DMS53 (cell line): ENCODE measurements around the gene ZBTB42.

ENCODE experiments used
- DNase-seq: peaks from one replicate; lab custom pipeline; 2025; lab: John Stamatoyannopoulos, UW

ZBTB42 gene

DNA sequence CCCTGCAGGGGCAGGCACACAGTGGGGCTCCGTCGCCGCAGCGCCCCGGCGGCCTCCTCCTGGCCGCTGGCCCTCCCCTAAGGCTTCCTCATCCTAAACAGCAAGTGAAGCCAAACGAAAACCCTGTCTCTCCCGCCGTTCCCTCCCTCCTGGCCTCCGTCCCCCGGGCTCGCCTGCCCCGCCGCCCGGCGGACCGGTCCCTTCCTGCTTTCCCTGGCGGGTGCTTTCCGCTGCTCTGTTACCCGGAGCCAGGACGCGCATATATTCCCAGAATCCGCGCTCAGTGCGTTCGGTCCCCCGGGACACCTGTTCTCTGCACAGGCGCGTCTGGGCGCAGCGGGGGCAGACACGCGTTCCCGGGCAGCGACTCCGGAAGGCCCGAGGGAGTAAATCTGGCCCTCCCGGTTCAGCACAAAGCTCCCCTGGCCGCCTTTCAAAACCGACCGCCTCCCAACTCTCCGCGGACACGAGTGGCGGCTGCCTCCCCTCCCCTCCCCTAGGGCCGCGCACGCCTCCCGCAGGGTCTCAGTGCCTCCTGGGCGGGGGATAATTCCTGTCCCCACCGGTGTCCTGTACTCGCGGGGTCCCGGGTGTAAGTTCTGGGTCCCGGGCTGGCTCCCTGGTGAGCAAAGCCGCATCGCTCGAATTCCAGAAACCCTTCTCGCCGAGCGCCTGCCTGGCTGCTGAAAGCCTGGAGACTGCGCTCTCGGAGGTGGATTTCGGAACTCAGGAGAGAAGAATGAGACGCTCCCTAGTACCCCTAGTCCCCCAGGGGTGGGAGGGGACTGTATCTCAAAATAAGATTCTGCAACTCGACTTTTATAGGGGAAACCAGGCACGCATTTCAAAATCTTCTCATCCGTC, 42.8 kb downstream of the ZBTB42 start:
- DNase-seq, result peak; percentile 36

DNA sequence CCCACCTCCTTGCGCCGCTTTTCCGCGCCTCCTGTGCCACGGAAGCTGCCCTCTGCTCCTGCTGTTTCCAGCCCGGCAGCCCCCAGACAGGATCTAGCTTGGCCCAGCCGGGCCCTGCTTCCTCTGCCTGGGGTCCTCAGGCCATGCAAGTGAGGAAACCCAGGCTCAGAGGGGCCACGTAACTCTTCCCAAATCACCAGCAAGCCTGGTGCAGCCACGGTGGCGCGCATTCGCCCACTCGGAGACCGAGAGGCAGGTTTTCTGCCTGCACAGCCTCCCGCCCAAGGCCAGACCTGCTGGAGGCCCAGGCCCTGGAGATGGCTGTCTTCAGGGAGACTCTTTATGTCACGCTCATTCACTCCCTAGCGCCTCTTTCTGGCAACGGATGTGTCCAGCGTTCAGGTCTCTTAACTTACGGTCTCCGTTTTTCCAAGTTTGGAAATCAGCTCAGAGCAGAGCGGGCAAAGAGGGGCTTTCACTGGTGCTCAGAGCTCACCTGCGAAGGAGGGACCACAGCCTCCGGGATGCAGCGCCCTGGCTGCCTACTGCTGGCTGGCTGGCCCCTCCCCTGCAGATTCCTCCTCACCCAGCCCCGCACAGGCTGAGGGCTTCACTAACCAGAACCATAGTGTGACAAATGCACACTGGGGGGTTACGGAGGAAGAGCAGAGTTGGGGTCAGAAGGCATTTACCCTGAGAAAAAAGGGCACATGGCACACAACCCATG, 43.6 kb downstream of the ZBTB42 start:
- peak; percentile 39 for DNase-seq

DNA sequence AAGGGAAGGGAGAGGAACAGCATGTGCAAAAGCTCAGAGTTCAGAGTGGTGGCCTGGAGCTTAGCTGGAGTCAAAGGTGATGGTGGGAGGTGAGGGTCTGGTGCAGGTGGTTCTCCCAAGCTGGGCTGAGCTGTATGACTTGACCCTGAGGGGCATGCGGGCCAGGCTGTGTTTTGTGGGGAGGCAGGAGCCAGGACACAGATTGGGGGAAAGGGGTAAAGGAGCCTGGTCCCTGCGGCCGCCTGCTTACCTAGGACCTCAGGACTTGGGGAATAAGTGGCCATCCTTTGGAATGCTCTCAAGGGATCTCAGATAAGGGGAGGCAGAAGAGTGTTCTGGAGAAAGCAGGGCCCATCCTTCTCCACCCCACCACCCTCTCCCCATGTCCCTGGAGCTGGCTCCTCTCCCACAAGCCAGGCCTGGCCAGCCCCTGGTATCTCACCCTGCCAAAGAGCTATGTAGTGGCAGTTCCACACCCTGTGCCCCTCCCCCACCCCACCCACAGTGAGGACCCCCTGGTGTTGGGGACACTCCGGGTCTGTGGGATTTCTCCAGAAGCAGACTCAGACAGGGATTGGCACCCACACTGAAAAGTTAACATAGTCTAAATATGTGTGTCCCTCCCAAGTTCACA, 44.2 kb downstream of the ZBTB42 start:
- no peak for DNase-seq

DNA sequence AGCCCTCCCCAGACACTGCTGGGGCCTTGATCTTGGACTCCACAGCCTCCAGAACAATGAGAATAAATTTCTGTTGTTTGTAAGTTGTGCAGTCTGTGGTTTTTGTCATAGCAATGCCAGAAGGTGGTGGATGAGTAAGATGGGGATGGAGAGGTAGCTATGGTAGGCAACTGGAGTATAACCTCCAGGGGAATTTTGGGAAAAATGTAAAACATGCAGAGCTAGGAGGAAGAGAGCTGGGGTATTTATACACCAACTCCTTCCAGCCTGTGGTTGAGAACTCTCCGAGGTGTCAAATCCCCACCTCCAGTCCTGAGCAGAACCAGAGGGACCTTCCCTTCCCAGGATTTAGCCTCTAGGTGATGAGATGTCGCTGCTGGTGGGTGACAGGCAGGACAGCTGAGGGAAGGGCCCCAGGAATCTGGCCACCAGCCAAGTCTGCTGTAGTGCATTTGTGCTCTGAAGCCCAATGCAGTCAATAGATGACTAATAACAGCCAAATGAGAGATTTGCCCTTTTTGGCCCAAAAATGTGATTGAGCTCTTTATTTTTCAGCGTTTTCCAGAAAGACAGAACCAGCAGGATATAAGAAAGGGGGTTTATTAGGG, 45.0 kb downstream of the ZBTB42 start:
- DNase-seq, result no peak

DNA sequence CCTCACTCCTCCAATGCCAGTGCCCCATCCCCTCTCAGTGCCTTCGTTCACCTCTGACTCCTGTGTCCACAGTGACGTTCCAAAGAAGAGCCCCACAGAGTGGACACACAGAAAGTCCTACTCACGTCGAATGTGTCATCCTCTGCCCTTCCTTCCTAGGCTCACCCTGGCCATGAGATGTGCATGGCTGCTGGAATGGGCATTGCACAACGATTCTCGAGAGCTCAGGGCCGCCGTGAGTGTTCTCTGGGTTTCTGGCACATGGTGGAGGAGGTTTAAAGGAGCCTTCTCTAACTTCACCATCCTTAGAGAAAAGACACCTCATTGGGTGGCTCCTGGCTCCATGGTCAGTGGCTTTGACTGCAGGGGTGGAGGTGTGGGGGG, 51.4 kb downstream of the ZBTB42 start:
- DNase-seq, result peak; percentile 53
